Hippocampal formation (tissue), 2 donors: ENCODE results near the gene WIZ.
"Not testable (repeated sequence)": the region's sequence is repeated elsewhere in the genome, so short reads cannot be mapped to it uniquely, and the experiment has no call there.

Experiments used
- DNase-seq, 2 donors: peaks; one replicate each; lab custom pipeline; 2025; lab: John Stamatoyannopoulos, UW

The WIZ gene, protein sequence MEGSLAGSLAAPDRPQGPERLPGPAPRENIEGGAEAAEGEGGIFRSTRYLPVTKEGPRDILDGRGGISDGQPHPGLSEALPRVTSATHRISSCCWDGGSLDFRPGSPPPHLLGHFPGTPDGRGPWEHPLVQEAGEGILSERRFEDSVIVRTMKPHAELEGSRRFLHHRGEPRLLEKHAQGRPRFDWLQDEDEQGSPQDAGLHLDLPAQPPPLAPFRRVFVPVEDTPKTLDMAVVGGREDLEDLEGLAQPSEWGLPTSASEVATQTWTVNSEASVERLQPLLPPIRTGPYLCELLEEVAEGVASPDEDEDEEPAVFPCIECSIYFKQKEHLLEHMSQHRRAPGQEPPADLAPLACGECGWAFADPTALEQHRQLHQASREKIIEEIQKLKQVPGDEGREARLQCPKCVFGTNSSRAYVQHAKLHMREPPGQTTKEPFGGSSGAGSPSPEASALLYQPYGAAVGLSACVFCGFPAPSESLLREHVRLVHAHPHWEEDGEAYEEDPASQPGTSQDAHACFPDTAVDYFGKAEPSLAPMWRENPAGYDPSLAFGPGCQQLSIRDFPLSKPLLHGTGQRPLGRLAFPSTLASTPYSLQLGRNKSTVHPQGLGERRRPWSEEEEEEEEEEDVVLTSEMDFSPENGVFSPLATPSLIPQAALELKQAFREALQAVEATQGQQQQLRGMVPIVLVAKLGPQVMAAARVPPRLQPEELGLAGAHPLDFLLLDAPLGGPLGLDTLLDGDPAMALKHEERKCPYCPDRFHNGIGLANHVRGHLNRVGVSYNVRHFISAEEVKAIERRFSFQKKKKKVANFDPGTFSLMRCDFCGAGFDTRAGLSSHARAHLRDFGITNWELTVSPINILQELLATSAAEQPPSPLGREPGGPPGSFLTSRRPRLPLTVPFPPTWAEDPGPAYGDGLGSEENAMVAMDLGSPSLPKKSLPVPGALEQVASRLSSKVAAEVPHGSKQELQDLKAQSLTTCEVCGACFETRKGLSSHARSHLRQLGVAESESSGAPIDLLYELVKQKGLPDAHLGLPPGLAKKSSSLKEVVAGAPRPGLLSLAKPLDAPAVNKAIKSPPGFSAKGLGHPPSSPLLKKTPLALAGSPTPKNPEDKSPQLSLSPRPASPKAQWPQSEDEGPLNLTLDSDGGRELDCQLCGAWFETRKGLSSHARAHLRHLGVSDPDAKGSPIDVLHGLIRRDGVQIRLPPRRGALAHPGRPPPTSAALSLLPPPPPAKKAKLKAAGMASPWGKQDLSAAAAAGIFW (N-terminal part only)

DNA sequence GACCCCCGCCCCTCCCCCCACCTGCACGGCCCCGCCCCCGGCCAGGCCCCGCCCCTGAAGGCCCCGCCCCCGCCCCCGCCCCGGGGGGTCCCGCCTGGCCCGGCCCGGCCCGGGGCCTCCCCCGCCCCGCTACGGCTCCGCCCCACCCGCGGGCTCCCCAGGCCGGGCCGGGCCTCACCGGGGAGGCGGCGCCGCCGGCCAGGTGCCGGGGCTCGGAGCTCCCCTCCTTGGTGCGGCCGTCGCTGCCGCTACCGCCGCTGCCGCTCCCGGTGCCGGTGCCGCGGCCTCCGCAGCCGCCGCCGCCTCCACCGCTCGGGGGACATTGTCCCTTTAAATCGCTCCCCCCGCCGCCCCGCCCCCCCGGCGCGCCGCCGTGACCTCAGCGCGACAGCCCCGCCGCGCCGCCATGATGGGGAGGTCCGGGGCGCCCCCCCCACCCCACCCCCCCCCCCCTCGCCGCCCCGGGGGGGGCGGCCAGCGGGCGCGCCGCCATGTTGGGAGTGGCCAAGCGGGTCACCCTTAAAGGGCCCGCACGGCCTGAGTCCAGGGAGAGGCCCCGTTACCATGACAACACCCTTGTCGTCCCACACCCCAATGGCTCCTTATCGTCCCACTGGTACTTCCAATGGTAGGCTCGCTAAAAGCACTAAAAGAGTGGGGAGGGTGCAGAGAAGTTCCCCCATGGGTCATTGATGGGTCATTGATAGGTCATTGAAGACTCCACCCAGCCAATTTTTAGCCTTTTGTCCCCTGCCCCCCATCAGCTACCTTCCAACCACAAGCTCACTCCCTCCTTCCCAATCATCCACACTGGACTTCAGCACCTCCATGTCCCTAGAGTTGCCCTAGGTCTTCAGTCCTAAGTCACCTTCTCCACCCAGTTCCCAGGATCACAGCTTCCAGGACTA lies at the start of gene WIZ:
Gene WIZ, minus strand, starts transcription at position 337 of the 908 bp plus-strand sequence. CDS start 1,649 bp downstream, outside the sequence.
- DNase-seq, result peak; percentile 27 to 76

DNA sequence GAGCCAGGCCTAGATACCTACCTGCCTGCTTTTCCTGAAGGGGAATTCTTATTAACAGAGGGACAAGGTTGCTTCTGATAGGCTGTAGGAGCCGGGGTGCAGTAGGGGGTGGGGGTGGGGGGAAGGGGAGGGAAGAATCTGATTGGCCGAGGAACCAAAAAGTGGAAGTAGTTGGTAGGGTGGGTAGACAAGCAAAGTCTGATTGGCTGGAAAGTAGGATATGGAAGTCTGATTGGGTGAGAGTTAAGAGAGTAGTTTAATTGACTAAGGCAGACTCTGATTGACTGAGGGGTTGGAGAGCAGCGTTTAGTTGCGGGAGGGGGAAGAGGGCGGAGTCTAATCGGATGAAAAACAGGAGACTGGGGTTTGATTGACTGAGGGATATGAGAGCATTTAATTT lies 49.2 kb upstream of the WIZ start:
- no peak for DNase-seq

DNA sequence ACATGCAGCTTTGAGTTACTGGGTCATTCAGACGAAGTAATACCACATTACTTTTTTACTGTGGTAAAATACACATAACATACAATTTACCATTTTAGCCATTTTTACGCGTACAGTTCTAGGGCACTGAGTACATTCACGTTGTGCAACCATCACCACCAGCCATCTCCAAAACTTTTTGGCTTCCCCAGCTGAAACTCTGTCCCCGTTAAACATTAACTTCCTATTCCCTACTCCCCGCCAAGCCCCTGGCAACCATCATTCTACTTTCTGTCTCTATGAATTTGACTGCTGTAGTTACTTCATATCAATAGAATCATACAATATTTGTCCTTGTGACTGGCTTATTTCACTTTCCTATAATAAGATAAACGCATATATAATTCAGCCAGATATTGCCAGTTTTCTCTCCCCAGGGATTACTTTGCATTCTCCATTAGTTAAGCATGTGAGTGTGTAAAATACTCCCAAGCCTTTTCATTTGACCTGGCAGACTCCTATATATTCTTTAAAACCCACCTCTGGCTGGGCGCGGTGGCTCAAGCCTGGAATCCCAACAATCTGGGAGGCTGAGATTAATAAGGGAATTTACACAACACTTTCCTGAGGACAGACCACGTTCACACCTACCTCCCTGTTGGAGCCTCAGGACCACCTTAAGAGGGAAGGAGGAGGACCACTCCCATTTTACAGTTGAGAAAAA lies 48.6 kb upstream of the WIZ start:
- no peak for DNase-seq

DNA sequence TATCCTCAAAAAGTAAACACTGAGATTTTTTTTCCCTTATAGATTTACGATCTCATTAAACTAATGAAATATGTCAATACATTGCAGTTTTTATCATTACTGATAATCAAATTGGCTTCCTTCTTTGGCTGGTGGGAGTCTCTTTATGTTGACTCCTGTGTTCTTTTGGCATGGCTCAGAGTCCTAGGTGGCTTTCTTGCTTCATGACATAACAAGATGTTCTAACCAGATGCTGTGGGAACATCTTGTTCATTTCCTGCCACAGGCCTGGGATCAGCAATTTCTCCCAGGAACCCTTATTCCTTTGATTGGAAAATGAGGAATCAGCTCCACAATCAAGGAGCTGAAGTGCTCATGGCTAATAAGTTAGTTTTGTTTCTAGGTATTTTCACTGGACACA lies 45.4 kb upstream of the WIZ start:
- DNase-seq, result no peak

DNA sequence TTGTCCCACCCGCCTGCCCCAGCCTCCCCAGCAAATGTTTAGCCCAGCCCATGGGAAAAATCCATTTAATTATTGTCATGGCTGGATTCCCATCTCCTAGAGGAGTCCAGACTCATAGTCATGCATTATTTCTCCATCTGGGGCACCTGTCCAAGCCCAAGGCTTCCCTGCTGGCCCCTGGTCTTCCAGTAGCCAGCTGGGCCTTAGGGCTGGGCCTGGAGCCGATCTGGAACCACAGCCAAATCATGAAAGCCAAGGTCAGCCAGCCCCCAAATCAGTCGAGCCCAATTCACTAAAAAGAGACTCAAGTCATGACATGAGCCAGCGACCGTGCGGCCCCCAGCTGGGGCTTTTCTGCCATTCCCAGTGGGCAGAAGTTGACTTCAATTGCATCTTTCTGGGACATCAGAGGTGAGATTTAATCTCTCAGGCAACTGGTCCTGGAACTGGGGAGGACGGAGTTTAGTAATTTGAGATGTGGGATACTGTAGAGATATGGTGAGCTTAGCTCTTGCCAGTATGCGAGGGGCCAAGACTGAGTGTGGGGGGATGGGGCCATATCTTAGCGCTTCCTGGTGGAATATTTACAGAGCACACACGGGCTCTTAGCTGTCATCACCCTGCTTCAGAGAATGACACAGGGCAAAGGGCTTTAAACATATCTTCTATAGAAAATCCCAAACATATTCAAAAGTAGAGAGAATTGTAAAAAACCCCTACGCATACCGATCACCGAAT lies 38.9 kb upstream of the WIZ start:
- DNase-seq, result no peak

DNA sequence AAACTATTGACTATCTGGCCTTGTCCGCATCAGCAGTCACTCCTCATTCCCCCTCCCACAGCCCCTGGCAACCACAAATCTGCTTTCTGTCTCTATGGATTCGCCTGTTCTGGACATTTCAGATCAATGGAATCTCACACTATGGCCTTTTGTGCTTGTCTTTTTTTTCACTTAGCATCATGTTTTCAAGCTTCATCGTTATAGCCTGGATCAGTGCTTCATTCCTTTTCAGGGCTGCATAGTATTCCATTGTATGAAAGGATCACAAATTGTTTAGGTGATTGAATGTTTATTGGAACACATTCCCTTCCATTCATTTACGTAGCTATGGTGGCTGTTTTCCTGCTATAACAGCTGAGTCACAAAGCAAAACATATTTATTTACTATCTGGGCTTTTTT lies 37.3 kb upstream of the WIZ start:
- no peak for DNase-seq

DNA sequence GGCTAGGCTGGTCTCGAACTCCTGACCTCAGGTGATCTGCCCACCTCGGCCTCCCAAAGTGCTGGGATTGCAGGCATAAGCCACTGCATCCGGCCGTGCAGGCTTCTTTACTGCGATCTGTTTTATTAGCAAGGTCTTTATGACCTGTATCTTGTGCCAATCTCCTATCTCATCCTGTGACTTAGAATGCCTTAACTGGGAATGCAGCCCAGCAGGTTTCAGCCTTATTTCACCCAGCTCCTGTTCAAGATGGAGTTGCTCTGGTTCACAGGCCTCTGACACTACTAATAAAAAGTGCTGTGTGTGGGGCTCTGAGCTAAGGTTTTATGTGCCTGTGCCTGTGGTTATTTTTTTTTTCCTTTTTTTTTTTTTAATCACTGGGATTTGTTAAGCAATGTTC lies 36.0 kb upstream of the WIZ start:
- not testable (repeated sequence) for DNase-seq

DNA sequence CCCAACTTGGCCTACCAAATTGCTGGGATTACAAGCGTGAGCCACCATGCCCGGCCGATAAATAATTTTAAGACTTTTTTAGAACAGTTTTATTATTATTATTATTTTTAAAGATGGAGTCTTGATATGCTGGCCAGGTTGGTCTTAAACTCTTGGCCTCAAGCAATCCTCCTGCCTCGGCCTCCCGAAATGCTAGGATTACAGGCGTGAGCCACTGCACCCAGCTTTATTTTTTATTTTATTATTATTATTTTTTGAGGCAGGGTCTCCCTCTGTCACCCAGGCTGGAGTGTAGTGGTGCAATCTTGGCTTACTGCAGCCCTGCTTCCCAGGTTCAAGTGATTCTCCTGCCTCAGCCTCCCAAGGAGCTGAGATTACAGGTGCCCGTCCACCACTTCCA lies 31.2 kb upstream of the WIZ start:
- DNase-seq, result not testable (repeated sequence)

DNA sequence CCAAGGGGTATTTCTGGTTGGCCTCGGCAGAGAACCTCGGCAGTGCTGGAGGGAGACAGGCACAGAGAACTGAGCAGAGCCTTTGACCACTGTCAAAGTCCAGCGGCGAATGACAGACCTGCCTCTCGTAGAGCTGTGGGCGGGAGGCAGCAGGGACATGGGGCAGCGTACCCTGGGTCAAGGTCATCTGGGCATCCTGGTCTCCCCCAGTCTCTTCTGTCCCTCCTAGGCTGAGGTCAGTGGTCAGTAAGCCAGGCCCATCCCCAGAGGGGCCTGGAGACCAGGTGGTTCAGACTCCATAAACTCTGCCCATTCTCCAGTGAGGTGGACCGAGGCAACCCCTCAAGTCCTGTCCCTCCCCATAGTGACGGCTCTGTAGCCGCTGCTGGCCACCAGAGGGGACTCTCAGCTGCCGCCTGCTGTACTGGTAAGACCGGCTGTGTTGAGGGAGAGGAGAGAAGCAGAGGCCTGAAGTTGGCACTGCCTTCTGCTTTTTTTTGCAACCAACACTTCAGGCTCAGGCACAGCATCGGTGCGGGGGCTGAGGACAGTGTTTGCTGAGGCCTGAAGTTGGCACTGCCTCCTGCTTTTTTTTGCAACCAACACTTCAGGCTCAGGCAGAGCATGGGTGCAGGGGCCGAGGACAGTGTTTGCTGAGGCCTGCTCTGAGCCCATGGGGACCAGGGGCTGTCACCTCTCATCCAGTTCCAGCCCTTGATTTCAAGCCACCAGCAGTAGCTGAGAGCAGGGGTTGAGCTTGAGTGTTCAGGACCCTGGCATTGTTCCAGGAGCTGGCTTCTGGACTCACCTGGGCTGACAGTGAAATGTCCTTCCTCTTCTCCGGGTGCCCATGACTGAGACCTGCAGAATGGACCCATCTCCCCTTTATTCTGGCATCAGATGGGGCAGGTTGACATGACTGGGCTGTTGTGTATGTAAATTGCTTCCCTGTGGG lies 29.9 kb upstream of the WIZ start, which contains the start of gene PGLYRP2:
Gene PGLYRP2, minus strand, starts transcription at position 111 of the 955 bp plus-strand sequence. CDS start 130 bp downstream, outside the sequence.
- peak; percentile 5 to 47 for DNase-seq

DNA sequence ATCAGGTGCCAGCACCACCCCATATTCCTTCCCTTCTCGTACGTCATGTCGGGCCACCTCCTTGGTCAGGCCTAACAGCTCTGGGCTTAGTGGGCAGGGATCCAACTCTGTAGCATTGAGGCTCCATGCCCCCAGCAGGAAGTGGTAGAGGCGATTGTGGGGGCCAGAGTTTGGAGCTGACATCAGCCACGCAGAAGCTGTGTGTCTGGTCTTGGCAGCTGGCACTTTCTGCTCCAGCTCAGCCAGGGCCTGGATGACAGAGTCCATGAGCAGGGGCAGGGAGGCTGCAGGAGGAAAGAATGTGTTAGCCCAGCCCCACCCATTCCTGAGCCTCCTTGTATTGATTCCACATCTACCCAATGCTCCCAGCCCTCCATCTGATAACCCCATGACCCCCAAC lies 26.6 kb upstream of the WIZ start:
- no peak for DNase-seq

DNA sequence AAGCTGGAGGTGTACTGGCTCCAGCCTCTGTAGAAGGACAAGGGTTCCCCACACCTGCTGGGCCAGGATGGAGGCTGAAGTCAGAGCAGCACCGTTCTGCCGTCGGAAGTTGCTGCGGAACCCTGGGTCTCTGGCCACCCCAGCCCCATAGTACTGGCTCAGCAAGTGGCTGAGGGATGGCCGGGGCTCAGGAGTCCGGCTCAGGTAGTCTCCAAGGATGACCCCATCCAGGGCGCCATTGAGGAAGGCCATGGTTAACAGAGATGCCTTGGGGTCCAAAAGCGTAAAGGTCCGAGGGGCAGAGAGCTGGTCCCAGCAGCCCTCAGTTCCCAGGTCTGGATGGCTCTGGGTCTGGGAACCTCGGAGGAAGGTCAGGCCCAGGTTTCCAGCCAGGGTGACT lies 25.9 kb upstream of the WIZ start:
- no peak for DNase-seq

DNA sequence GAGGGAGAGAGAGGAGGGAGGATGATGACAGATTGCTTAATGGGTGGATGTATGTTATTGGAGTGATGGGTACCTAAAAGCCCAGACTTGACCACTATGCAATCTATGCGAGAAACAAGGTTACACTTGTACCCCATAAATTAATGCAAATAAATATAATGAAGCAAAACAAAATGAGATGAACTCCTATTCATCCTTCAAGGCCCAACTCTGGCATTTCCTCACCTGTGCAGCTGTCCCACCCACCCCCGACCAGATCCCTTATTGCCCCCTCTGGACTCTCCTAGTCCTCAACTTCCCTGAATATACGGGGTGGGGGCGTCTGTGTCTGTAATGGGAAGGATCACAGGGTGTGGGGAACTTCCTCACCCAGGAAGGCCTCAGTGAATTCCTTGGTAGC lies 25.4 kb upstream of the WIZ start:
- DNase-seq, result no peak

DNA sequence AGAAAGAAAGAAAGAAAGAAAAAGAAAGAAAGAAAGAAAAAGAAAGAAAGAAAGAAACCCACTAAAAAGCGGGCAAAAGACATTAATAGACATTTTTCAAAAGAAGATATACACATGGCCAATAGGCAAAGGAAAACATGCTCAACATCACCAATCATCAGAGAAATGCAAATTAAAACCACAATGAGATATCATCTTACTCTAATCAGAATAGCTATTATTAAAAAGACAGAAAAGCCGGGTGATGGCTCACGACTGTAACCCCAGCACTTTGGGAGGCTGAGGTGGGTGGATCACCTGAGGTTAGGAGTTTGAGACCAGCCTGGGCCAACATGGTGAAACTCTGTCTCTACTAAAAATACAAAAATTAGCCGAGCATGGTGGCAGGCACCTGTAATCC lies 24.1 kb upstream of the WIZ start:
- not testable (repeated sequence) for DNase-seq

DNA sequence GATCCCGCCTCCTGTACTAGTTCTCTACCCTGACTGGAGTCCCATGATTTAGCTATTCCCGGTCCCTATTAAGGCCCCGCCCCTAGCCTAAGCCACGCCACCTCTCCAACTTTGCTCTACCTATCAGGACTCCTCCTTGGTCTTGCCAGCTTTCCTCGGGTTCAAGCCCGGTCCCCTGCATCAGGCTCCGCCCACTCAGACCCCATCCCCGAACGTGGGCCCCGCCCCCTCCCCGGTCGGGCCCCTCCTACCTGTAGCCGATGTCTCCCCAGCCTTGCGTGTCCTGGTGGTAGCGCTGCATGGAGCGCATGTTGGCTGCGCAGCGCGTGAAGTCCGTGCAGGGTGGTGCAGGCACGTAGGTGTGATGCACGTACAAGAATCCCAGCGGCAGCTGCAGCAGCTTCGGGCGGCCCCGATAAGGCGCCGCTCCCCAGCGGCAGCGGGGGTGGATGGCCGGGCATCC lies 21.9 kb upstream of the WIZ start:
- DNase-seq, result no peak

DNA sequence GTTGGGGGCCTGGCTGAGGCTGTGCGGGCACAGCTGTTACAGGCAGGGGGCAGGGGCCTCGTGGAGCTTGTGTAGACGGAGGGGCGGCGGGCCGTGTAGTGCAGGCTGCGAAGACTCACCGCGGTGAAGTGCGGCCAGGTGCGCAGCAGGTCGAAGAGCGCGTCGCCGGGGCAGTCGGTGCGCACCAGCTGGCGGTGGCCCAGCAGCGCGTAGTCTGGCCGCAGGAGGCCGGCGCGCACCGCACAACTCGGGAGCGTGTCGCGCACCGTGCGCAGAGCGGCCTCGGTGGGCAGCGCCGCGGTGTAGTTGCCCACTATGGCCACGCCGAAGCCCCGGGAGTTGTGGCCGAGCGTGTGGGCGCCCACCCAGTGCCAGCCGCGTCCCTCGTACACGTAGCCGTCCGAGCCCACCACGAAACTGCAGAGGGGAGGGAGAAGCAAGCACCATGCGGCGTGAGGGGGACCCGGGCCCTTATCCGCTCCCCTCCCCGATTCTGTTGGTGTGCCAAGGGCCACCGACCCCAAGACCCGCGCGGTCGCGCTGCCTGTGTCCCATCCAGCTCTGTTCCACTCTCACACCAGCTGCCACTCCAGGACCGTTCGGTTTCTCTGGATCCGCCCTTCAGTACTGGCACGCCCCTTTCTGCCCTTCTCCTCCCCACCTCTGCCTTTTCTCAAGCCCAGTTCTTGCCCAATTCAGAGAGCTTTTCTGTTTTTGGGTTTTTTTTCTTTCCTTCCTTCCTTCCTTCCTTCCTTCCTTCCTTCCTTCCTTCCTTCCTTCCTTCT lies 19.9 kb upstream of the WIZ start:
- DNase-seq, result no peak

DNA sequence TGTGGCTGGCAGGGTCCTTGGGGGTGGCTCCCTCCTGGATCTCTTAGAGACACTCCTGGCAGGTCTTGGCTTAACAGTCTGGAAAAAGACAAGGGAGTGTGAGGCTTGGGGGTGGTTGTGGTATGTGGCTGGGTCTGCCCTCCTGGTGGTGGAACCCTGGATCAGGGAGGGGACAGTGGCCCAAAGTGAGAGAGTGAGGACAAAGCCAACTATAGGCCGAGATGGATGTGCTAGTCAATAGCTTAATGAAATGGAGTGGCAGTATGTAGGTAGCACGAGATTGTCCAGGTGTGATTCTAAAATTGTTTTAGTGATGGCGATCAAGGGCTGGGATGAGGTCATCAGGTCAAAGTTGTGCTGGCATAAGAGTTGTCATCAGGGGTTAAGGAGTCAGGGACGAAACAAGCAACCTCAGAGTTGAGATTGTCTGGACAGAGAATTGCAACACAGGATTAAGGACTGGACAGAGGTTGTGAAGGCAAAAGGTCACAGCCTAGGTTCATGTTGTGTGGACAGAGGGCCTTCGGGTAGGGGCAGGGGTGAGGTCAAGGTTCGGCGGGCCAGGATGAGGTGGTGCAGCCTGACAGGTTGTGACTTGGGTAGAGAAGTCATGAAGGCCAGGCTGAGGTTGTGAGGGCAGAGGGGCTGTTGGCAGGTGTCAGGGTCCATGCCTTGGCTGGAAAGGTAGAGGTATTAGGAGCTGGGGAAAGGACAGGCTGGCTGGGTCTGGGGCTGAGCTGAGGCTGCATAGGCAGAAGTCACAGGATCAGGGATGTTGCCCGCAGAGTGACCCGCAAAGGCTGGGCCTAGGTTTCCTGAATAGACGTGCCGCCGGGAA lies 19.1 kb upstream of the WIZ start:
- DNase-seq, result no peak
